K562 (cell line): ENCODE measurements around the gene CRADD. TPM values are rescaled to one million over a fixed set of nuclear protein-coding genes. Genes with fewer than 3 reads are reported as not detected.

Experiments
- ATF7 ChIP-seq: fragments of 450-650 bp; IDR thresholded peaks from 2 replicates; pipeline ENCODE4 v1.7.1; 2014; ENCODE audit warnings: mild to moderate bottlenecking, moderate library complexity
- BACH1 ChIP-seq: fragments of 200-800 bp; sonication (Bioruptor generic); IDR thresholded peaks from 2 replicates; pipeline ENCODE4 v1.6.1; 2016; ENCODE audit warnings: missing genetic modification characterization, missing compliant biosample characterization
- CREB1 ChIP-seq, 2 experiments: sonication (generic) in 1 of 2; formaldehyde crosslinking in 1 of 2; IDR thresholded peaks; 2 replicates each; pipeline versions ENCODE4 v1.6.1 to v1.8.0; 2012 to 2022; ENCODE audit warnings: inconsistent platforms in 1 of 2, mild to moderate bottlenecking in 1 of 2, missing genetic modification reagents in 1 of 2, moderate library complexity in 1 of 2
- ELF1 ChIP-seq: fragments of 200-800 bp; sonication (Bioruptor generic); IDR thresholded peaks from 2 replicates; pipeline ENCODE4 v1.6.1; 2016; ENCODE audit warnings: missing genetic modification characterization, missing compliant biosample characterization
- FOS ChIP-seq: IDR thresholded peaks from 3 replicates; pipeline ENCODE4 v1.6.1; 2011; ENCODE audit not compliant: insufficient read length; ENCODE audit errors: extremely low read depth
- FOSL1 ChIP-seq: fragments of 200-800 bp; sonication (Bioruptor generic); conservative IDR thresholded peaks from 2 replicates; pipeline ENCODE4 v1.6.1; 2016; ENCODE audit warnings: missing genetic modification characterization, missing compliant biosample characterization
- JUNB ChIP-seq: fragments of 450-650 bp; formaldehyde crosslinking; conservative IDR thresholded peaks from 2 replicates; pipeline ENCODE4 v1.4.0; 2020; ENCODE audit warnings: mild to moderate bottlenecking
- MED1 ChIP-seq: sonication (generic); formaldehyde crosslinking; IDR thresholded peaks from 2 replicates; pipeline ENCODE4 v1.8.1; 2023; ENCODE audit warnings: missing genetic modification reagents, borderline replicate concordance
- NFE2 ChIP-seq: IDR thresholded peaks from 2 replicates; pipeline ENCODE4 v1.6.1; 2014; ENCODE audit warnings: antibody characterized with exemption, low read depth
- TCFL5 ChIP-seq: fragments of 250-450 bp; sonication (Bioruptor Pico); conservative IDR thresholded peaks from 2 replicates; pipeline ENCODE4 v1.6.1; 2021; ENCODE audit warnings: mild to moderate bottlenecking, moderate library complexity, matching md5 sums
- TEAD4 ChIP-seq, 2 experiments: sonication (generic) in 1 of 2; formaldehyde crosslinking in 1 of 2; IDR thresholded peaks; 2 replicates each; pipeline versions ENCODE4 v1.6.1 to v1.8.0; 2012 to 2022; ENCODE audit warnings: borderline replicate concordance in 1 of 2, inconsistent platforms in 1 of 2, low read length in 1 of 2, mild to moderate bottlenecking in 1 of 2, missing genetic modification reagents in 1 of 2
- ZBTB7A ChIP-seq: IDR thresholded peaks from 2 replicates; pipeline ENCODE4 v1.6.1; 2011; ENCODE audit warnings: low read depth, mild to moderate bottlenecking, low read length, moderate library complexity, borderline replicate concordance; ENCODE audit not compliant: control insufficient read depth
- polyA plus RNA-seq, 8 experiments: library from polyadenylated mRNA; depleted of rRNA in 4 of 8; stranded (reverse) in 5 of 8; unstranded in 3 of 8; fragments of >200 nt; fragmentation: Nextera tagmentation in 2 of 8; fragmentation: Illumina TruSeq in 1 of 8; extraction: Ambion mirVana in 2 of 8; extraction: Trizol in 1 of 8; gene quantifications; 2 replicates each; pipeline versions ENCODE4 v1.2.1 to v1.2.3, GENCODE V29; 2011 to 2014; ENCODE audit warnings: inconsistent platforms in 1 of 8, missing spikeins in 1 of 8
- total RNA-seq, 7 experiments: library from RNA; depleted of rRNA in 6 of 7; stranded (reverse); fragments of >200 nt in 6 of 7; fragmentation: Illumina TruSeq in 2 of 7; extraction: Trizol in 2 of 7; gene quantifications; 2 replicates each; pipeline versions ENCODE4 v1.2.1 to v1.2.3, GENCODE V29; 2011 to 2021; ENCODE audit warnings: low replicate concordance in 1 of 7
- TF ChIP-seq, protein P1 (sequence below): IDR thresholded peaks from 3 replicates; pipeline ENCODE4 v1.6.1; 2011; ENCODE audit warnings: borderline replicate concordance, mild to moderate bottlenecking, moderate library complexity; ENCODE audit not compliant: insufficient read length; ENCODE audit errors: extremely low read depth
- TF ChIP-seq, protein P2 (sequence below): fragments of 450-650 bp; IDR thresholded peaks from 2 replicates; pipeline ENCODE4 v1.6.1; 2014; ENCODE audit warnings: low read depth, mild to moderate bottlenecking, moderate library complexity, borderline replicate concordance
- TF ChIP-seq, protein P3 (sequence below): fragments of 200-800 bp; sonication (Bioruptor generic); IDR thresholded peaks from 2 replicates; pipeline ENCODE4 v1.6.1; 2017; ENCODE audit warnings: missing genetic modification characterization, missing compliant biosample characterization
- TF ChIP-seq, protein P4 (sequence below): fragments of 450-650 bp; formaldehyde crosslinking; IDR thresholded peaks from 2 replicates; pipeline ENCODE4 v1.4.0; 2020; ENCODE audit warnings: mild to moderate bottlenecking, moderate library complexity

CRADD gene
- total and polyA plus RNA-seq, 9 of the 15 experiments (the other 6 are each of a cell fraction or from before 2014, with no cell fraction given), result 20.5 to 41.1 (median 25.9) TPM

DNA sequence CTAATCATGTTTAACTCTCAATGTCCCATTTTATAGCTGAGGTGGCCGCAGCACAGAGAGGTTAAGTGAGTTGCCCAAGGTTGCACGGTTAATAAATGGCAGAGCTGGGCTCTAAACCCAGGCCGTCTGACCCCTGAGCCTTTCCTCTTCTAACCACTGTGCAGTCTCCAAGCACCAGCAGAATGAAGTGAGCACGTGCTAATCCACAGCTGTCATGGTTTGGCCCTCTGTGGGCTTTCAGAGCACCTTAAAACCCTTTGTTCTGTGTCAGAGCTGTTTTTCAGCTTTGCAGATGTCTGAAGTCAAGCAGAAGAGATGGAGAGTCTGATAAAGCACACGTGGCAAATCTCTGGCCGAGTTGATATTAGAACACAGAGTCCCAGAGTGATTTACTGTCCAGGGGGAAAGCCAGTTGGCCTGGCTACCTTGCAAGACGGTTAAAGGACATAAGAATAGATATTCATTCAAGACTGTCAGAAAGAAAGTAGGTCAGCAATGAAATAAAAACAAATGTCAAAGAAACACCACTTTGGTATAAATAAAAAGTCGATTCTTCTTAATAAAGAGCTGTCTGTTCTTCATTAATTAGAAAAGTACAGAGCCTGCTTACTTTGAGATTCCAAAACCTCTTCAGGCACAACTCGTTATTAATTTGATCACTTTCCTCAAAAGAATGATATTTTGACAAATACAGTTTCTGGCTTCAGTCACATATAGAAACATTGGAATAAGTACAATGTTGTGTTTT is 107.3 kb downstream of the CRADD start (continued):
- TF ChIP-seq, protein P1, sequence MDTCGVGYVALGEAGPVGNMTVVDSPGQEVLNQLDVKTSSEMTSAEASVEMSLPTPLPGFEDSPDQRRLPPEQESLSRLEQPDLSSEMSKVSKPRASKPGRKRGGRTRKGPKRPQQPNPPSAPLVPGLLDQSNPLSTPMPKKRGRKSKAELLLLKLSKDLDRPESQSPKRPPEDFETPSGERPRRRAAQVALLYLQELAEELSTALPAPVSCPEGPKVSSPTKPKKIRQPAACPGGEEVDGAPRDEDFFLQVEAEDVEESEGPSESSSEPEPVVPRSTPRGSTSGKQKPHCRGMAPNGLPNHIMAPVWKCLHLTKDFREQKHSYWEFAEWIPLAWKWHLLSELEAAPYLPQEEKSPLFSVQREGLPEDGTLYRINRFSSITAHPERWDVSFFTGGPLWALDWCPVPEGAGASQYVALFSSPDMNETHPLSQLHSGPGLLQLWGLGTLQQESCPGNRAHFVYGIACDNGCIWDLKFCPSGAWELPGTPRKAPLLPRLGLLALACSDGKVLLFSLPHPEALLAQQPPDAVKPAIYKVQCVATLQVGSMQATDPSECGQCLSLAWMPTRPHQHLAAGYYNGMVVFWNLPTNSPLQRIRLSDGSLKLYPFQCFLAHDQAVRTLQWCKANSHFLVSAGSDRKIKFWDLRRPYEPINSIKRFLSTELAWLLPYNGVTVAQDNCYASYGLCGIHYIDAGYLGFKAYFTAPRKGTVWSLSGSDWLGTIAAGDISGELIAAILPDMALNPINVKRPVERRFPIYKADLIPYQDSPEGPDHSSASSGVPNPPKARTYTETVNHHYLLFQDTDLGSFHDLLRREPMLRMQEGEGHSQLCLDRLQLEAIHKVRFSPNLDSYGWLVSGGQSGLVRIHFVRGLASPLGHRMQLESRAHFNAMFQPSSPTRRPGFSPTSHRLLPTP, result no peak
- TF ChIP-seq MED1 (CRISPR knock-in tag) (no peak), TCFL5 (CRISPR knock-in tag) (no peak), NFE2 (no peak), ZBTB7A (no peak), FOSL1 (no peak), TEAD4 (IDR thresholded peaks at IDR 0.05; ENCODE audit: low read length) (peak; percentile 84), TEAD4 (CRISPR knock-in tag; IDR thresholded peaks at IDR 0.05; ENCODE audit: borderline replicate concordance) (no peak), ATF7 (peak; percentile 44; the same call in 1 of the 2 replicates), JUNB (CRISPR knock-in tag) (no peak), FOS (no peak), BACH1 (tag) (no peak; the same call in 1 of the 2 replicates), CREB1 (IDR thresholded peaks at IDR 0.05) (no peak), CREB1 (CRISPR knock-in tag; IDR thresholded peaks at IDR 0.05) (no peak), ELF1 (tag) (no peak)
- TF ChIP-seq, protein P2, sequence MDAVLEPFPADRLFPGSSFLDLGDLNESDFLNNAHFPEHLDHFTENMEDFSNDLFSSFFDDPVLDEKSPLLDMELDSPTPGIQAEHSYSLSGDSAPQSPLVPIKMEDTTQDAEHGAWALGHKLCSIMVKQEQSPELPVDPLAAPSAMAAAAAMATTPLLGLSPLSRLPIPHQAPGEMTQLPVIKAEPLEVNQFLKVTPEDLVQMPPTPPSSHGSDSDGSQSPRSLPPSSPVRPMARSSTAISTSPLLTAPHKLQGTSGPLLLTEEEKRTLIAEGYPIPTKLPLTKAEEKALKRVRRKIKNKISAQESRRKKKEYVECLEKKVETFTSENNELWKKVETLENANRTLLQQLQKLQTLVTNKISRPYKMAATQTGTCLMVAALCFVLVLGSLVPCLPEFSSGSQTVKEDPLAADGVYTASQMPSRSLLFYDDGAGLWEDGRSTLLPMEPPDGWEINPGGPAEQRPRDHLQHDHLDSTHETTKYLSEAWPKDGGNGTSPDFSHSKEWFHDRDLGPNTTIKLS, result peak; percentile 76
- TF ChIP-seq, protein P3, sequence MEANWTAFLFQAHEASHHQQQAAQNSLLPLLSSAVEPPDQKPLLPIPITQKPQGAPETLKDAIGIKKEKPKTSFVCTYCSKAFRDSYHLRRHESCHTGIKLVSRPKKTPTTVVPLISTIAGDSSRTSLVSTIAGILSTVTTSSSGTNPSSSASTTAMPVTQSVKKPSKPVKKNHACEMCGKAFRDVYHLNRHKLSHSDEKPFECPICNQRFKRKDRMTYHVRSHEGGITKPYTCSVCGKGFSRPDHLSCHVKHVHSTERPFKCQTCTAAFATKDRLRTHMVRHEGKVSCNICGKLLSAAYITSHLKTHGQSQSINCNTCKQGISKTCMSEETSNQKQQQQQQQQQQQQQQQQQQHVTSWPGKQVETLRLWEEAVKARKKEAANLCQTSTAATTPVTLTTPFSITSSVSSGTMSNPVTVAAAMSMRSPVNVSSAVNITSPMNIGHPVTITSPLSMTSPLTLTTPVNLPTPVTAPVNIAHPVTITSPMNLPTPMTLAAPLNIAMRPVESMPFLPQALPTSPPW (CRISPR knock-in tag), result no peak
- TF ChIP-seq, protein P4, sequence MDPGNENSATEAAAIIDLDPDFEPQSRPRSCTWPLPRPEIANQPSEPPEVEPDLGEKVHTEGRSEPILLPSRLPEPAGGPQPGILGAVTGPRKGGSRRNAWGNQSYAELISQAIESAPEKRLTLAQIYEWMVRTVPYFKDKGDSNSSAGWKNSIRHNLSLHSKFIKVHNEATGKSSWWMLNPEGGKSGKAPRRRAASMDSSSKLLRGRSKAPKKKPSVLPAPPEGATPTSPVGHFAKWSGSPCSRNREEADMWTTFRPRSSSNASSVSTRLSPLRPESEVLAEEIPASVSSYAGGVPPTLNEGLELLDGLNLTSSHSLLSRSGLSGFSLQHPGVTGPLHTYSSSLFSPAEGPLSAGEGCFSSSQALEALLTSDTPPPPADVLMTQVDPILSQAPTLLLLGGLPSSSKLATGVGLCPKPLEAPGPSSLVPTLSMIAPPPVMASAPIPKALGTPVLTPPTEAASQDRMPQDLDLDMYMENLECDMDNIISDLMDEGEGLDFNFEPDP (CRISPR knock-in tag), result no peak
